Ramos (cell line): Measurements from ENCODE around the gene PLXNA1.

Experiments used
- in situ Hi-C: fragments of 300-500 bp; cut with MboI; formaldehyde crosslinking; loops from one replicate; pipeline ENCODE4 v1.14.3; 2022; ENCODE audit warnings: low sequenced_read_pairs; ENCODE audit not compliant: unreplicated experiment

The PLXNA1 gene

GRCh38 chr3:127014536-127015281, 31.8 kb downstream of the PLXNA1 start:
- in situ Hi-C loops: no loop called here

- in situ Hi-C loops: no loop called here
These were observed 32.5 kb downstream of the PLXNA1 start for GRCh38 chr3:127015282-127016042.

- in situ Hi-C loops: no loop called here
These were observed 33.1 kb downstream of the PLXNA1 start for GRCh38 chr3:127016043-127016343.

- in situ Hi-C loops: no loop called here
These were observed 33.5 kb downstream of the PLXNA1 start for GRCh38 chr3:127016461-127016860.

GRCh38 chr3:127017229-127017628, 34.3 kb downstream of the PLXNA1 start:
- in situ Hi-C loops: no loop called here

GRCh38 chr3:127017781-127018180, 34.9 kb downstream of the PLXNA1 start:
- in situ Hi-C loops: no loop called here

- in situ Hi-C loops: no loop called here
These were observed 35.5 kb downstream of the PLXNA1 start for GRCh38 chr3:127018306-127018828.

GRCh38 chr3:127019449-127019848, 36.5 kb downstream of the PLXNA1 start:
- in situ Hi-C loops: no loop called here

- in situ Hi-C loops: no loop called here
These were observed 37.6 kb downstream of the PLXNA1 start for GRCh38 chr3:127020543-127020942.

- in situ Hi-C loops: no loop called here
These were observed 39.9 kb downstream of the PLXNA1 start for GRCh38 chr3:127022849-127023248.

GRCh38 chr3:127025456-127025855, 42.5 kb downstream of the PLXNA1 start:
- in situ Hi-C loops: no loop called here

- in situ Hi-C loops: no loop called here
These were observed 43.1 kb downstream of the PLXNA1 start for GRCh38 chr3:127026036-127026435.

GRCh38 chr3:127026661-127027060, 43.7 kb downstream of the PLXNA1 start:
- in situ Hi-C loops: no loop called here

- in situ Hi-C loops: no loop called here
These were observed 44.3 kb downstream of the PLXNA1 start for GRCh38 chr3:127027061-127027735.

- in situ Hi-C loops: no loop called here
These were observed 45.1 kb downstream of the PLXNA1 start for GRCh38 chr3:127027811-127028548.

- in situ Hi-C loops: no loop called here
These were observed 46.1 kb downstream of the PLXNA1 start for GRCh38 chr3:127028781-127029657.

- in situ Hi-C loops: no loop called here
These were observed 47.0 kb downstream of the PLXNA1 start for GRCh38 chr3:127029658-127030507.
